Activated CD8-positive, alpha-beta memory T cell treated with anti-CD3 and anti-CD28 coated beads, Interleukin-2, amount 50 U/mL, for 24 hours (primary cell): ENCODE results near the gene FAM120A.

ENCODE experiments used
- DNase-seq: peaks from one replicate; pipeline ENCODE4 v3.0.0-alpha.2; 2020; ENCODE audit errors: extremely low read depth

Gene FAM120A

GRCh38 chr9:93451849-93452709 is 594 bp downstream of the FAM120A start:
- DNase-seq, result no peak

DNA sequence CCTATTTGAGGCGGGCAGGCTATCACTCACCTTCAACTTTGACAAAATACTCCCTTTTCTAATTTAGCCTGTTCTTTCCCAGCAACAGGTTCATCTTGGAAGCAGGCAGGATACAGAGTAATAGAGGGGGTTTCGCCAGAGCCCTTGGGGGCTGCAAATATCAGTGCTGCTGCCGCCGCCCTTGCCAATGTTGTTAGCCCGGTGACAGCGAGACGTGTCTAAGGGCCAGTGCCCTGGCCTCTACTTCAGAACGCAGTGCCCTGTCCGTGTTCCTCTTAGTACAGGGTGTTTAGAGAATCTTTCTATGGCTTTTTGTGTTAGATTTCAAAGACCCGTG is 1.2 kb downstream of the FAM120A start:
- no peak for DNase-seq

GRCh38 chr9:93453047-93453914 is 1.8 kb downstream of the FAM120A start, which contains the start of gene FAM120AOS:
Gene FAM120AOS (minus strand): TSS chr9:93453581. CDS start chr9:93452709, 872 bp downstream.
- DNase-seq, result peak; percentile 75

GRCh38 chr9:93456022-93456421 is 4.5 kb downstream of the FAM120A start:
- no peak for DNase-seq

DNA sequence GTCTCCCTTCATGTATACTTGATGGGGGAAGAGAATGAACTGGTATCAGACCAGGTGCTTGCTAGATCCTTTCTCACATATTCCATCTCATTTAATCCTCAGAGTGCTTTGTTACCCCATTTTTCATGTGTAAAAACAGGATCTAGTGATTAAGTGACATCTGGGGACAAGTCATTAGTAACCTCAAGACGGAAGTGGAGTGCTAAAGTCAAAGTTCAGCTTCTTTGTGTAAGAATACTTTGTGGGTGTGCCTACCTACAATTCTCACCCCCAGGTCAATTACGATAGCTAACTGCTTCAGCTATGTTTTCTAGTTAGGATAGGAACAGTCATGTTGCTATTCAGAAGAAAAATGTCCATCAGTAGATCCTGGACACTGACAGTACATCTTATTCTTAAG is 5.0 kb downstream of the FAM120A start:
- DNase-seq, result no peak

DNA sequence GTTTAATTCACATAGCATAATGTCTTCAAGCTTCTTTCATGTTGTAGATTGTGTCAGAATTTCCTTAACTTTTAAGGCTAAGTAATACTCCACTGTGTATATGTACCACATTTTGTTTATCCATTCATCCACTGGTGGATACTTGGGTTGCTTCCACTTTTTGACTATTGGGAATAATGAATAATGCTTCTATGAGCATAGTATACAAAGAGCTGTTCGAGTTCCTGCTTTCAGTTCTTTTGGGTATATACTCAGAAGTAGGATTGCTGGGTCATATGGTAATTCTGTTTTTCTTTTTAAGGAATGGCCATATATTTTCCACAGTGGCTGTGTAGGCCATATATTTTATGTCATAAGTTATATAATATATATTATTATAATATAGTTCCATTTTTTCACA is 5.5 kb downstream of the FAM120A start:
- DNase-seq, result no peak

DNA sequence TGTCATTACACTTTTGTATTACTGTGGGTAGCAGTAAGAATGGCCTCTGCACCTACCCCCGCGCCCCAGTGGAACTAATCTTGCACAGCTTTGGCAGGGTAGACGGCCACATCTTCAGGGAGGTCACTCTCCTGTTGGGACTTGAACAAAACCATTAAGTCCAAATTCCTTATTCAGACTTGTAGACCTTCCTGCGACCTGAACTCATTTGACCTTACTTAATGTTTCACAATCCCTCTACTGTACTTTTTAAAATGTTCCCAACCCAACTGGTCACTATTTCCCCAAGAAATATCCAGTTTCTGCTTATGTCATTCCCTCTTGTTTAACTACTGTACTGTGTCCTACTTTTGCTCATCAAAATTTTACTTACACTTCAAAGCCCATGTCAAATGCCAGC is 7.2 kb downstream of the FAM120A start:
- DNase-seq, result no peak

- no peak for DNase-seq
Measured at GRCh38 chr9:93459432-93459847, 8.0 kb downstream of the FAM120A start.

DNA sequence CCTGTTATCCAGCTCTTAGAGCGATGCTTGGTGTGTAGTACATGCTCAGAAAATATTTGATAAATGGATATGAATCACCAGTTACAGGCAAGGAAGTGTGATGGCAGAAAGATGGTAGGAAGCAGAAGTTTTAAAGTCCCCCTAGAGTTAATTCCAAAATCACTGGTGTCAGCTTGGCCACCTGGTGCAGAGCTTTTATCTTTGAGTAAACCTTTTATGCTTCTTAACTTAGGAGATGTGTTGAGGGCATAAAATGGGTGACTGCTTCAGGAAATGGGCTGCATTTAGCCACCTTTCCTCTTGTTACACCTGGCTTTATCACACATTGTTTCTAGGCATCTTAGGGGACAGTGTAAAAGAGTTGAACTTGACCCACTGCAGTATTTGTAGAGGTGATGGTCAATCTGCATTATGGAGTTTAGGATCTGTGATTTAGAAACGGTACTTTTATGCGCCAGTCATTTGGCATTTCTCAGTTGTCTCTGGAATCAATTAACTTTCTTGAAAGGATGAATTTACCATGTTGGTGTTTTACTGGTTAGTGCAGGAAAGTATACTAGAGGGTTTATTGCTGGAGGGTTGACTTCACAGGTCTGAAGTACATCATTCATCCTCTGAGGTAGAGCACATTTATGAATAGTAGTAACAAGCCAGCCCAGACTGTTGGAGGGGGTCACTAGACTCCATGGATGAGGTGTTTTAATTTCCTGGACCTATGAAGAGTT is 9.4 kb downstream of the FAM120A start:
- no peak for DNase-seq

DNA sequence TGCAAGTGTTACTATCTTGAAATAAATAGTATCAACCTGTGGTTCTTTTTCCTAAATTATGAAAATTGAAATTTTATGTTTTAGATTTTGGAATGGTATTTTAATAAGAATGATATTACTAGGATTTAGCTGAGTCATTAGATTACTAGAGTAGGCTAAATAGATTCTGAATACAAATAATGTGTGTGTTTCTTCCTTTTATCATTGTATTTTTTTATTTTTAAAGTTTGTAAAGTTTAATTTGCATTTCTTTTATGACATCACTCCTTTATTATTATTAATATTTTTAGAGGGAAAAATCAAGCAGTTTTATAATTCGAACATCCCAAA is 9.9 kb downstream of the FAM120A start:
- no peak for DNase-seq

DNA sequence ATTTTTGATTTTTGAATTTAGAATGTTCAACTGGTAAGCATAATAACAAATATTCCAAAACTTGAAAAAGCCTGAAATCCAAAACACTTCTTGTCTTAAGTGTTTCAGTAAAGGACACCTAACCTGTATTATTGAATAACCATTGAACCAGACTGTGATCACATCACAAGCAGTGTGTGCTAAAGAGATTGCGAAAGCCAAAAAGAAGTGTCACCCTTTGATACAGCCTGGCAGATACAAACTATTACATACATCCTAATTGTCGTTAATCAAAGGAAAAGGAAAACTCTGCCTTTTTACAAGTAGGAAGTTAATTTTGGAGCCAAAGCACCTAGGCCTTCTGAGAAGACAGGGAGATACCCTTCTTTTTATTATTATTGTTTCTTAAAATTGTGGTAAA is 10.3 kb downstream of the FAM120A start:
- no peak for DNase-seq

- no peak for DNase-seq
Measured at GRCh38 chr9:93463638-93464248, 12.3 kb downstream of the FAM120A start.

- no peak for DNase-seq
Measured at GRCh38 chr9:93464395-93464794, 12.9 kb downstream of the FAM120A start.

- DNase-seq, result no peak
Measured at GRCh38 chr9:93464876-93465275, 13.4 kb downstream of the FAM120A start.

DNA sequence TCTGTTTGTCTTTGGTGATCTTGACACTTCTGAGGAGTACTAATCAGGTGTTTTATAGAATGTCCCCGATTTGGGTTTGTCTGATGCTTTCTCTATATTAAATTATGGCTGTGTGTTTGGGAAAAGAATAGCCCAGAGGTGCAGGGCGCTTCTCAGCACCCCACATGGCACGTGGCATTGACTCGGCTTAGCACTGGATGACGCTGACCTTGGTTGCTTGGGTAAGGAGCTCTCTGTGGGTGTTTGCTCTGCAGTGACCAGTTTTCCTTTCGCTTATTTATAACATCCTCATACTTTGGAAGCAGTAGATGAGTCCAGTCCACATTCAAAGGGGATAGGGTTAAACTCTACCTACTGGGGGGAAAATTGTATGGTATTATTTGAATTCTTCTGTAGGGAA is 14.4 kb downstream of the FAM120A start:
- no peak for DNase-seq

DNA sequence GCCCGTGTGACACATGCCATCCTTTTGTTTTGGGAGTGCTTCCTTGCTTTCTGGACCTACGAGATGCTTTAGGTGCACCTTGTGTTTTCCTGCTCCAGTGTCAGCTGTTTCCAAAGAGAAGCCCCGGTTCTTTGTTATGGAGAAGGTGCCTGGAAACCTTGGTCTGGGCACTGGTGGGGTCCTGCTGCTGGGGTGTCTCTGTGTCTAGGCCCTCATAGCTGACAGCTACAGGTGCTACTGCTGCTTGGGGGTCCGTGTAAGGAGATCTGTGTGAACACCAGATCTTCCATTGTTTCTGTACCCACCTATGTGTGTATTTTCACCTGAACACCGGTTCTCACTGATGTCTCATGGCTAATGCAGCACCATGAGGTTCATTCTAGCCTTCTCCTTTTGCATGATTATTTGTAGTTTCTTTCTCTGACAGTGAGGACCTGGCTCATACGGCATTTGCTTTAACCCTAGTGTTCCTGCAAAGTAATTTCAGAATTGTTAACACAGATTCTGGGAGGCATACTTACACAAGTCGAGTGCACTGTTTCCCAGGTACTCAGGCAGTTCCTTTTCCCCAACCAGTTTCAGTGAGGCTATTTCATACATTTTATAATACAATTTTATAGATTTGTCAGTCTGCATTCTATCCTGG is 15.1 kb downstream of the FAM120A start:
- DNase-seq, result no peak

DNA sequence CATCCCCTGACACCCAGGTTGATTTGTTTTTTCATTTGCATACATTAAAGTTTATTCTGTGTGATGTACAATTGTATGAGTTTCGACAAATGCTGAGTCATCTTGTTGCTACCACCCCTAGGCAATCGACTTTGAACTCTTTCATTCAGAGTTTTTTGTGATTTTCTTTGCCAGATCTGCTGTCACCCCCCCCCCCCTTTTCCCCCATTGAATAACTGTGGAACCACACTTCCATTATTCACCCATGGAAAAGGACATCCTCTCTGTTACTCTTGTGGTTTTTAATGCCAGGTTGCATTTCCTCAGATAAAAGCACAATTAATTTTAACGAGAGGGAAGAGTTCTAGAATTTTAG is 15.6 kb downstream of the FAM120A start:
- DNase-seq, result no peak

GRCh38 chr9:93467462-93467861 is 16.0 kb downstream of the FAM120A start:
- no peak for DNase-seq

DNA sequence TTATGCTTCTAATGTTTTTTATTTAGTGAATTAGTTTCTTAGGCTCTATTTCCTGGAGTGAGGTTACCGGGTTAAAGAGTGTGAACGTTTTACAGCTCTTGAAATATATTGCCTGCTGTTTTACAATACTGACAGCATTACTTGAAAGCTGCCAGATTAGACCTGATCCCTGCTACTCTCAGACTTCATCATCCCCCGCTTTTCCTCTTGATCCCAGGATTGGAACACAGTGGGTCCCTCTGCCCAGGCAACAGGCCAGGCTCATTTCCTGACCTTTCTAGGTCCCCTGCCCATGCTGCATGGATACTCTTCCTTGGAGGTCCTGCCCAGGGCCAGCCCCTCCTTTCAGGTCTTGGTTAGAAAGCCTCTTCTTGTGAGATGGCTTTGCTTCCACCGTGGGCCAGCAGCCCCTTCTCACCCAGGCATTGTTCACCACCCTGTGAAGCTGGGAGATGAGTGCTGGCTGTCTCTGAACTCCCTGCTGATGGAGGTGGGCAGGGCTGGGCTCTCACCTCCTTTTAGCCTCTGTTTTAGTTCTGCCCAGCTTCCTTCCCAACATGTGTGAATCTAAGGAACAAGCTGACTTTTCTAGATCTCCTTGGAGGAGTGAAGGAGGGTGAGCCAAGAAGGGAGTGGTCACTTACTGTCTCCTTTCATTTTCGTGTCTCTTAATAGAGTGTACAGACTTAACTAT is 17.4 kb downstream of the FAM120A start:
- no peak for DNase-seq

GRCh38 chr9:93470391-93470790 is 18.9 kb downstream of the FAM120A start:
- DNase-seq, result no peak

GRCh38 chr9:93471124-93471523 is 19.6 kb downstream of the FAM120A start:
- no peak for DNase-seq
